Neutrophil (primary cell): ENCODE measurements around the gene RAP1A.

ENCODE experiments used
- H3K27ac ChIP-seq: fragments of 200-600 bp; sonication (generic); 2 replicates; pipeline ENCODE4 v1.5.1; 2016; ENCODE audit warnings: mild to moderate bottlenecking, moderate library complexity
- H3K27me3 ChIP-seq: fragments of 200-600 bp; sonication (generic); 2 replicates; pipeline ENCODE4 v1.6.0; 2016; ENCODE audit warnings: mild to moderate bottlenecking
- H3K36me3 ChIP-seq: fragments of 200-600 bp; sonication (generic); 2 replicates; pipeline ENCODE4 v1.5.1; 2017
- H3K4me1 ChIP-seq, 2 experiments: fragments of 200-600 bp in 1 of 2; sonication (generic) in 1 of 2; 1 replicate in 1 of 2; 2 replicates in 1 of 2; pipeline versions ENCODE4 v1.5.1 to v1.6.1; 2013 to 2016; ENCODE audit warnings: low read depth in 1 of 2, low read length in 1 of 2, mild to moderate bottlenecking in 1 of 2, moderate library complexity in 1 of 2; ENCODE audit not compliant: control insufficient read depth in 1 of 2, insufficient read depth in 1 of 2
- H3K4me3 ChIP-seq, 2 experiments: fragments of 200-600 bp in 1 of 2; sonication (generic) in 1 of 2; 1 replicate in 1 of 2; 2 replicates in 1 of 2; pipeline ENCODE4 v1.5.1; 2013 to 2016; ENCODE audit warnings: low read depth in 1 of 2, low read length in 1 of 2, mild to moderate bottlenecking in 1 of 2, moderate library complexity in 1 of 2
- H3K9me3 ChIP-seq: fragments of 200-600 bp; sonication (generic); 2 replicates; pipeline ENCODE4 v1.5.1; 2016
- CTCF ChIP-seq: fragments of 200-600 bp; sonication (generic); IDR thresholded peaks from 2 replicates; pipeline ENCODE4 v1.5.1; 2016; ENCODE audit warnings: antibody characterized with exemption

The RAP1A gene

GRCh38 chr1:111622166-111622565 lies 2.6 kb downstream of the RAP1A start:
- TF ChIP-seq CTCF, result no peak
- peak overlapping the region in 1 of 2 experiments; percentile 92 for H3K4me3 ChIP-seq
- H3K4me1 ChIP-seq, result peaks cover 63 to 72% of the 10 kb centered on the region in 2 experiments

DNA sequence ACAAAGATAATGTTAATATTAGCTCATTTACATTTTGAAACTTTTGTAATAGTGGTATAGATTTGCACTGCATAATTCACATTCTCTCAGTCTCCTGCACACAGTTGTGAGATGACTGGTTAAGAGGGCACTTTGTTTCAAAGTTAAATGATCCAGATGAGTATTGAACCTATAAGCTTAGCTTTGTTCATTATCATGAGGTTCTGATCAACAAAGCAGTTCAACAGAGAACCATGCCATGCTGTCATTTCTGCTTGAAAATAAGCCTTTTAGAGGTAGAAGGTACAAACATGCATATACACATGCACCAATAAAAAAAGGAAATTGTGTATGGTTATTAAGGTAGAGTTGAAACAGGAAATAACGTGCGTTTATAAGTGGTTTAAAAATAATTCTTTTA lies 4.8 kb downstream of the RAP1A start:
- Histone ChIP-seq H3K27me3 (no peaks in the 10 kb centered on the region), H3K9me3 (no peaks in the 10 kb centered on the region), H3K36me3 (no peaks in the 10 kb centered on the region), H3K4me3 (no peak overlapping the region), H3K27ac (peak overlapping the region; percentile 23), H3K4me1 (peaks cover 58 to 64% of the 10 kb centered on the region in 2 experiments)
- no peak for TF ChIP-seq CTCF

More at GRCh38 chr1:111622166-111622565, 2.6 kb downstream of the RAP1A start:
- Histone ChIP-seq H3K27ac (peak overlapping the region; percentile 96), H3K27me3 (no peaks in the 10 kb centered on the region), H3K36me3 (no peaks in the 10 kb centered on the region), H3K9me3 (no peaks in the 10 kb centered on the region)

- no peak for TF ChIP-seq CTCF
- Histone ChIP-seq H3K36me3 (no peaks in the 10 kb centered on the region), H3K27me3 (no peaks in the 10 kb centered on the region), H3K27ac (no peak overlapping the region), H3K4me3 (no peak overlapping the region), H3K9me3 (no peaks in the 10 kb centered on the region), H3K4me1 (peaks cover 62% of the 10 kb centered on the region in 2 experiments)
These were observed 5.7 kb downstream of the RAP1A start for GRCh38 chr1:111625276-111625675.

GRCh38 chr1:111628153-111628552 lies 8.6 kb downstream of the RAP1A start:
- Histone ChIP-seq H3K4me1 (peaks cover 34 to 49% of the 10 kb centered on the region in 2 experiments), H3K4me3 (no peak overlapping the region), H3K27ac (peak overlapping the region; percentile 49)

GRCh38 chr1:111629190-111629954 lies 9.8 kb downstream of the RAP1A start:
- Histone ChIP-seq H3K27ac (peak overlapping the region; percentile 49), H3K36me3 (no peaks in the 10 kb centered on the region), H3K9me3 (no peaks in the 10 kb centered on the region), H3K27me3 (no peaks in the 10 kb centered on the region), H3K4me1 (peaks cover 29 to 37% of the 10 kb centered on the region in 2 experiments), H3K4me3 (no peak overlapping the region)
- no peak for TF ChIP-seq CTCF

More at GRCh38 chr1:111628153-111628552, 8.6 kb downstream of the RAP1A start:
- no peak for TF ChIP-seq CTCF
- Histone ChIP-seq H3K9me3 (no peaks in the 10 kb centered on the region), H3K27me3 (no peaks in the 10 kb centered on the region), H3K36me3 (no peaks in the 10 kb centered on the region)
